IgD-negative memory B cell (primary cell): ENCODE data around the gene TOMM20L. TPM values are rescaled to one million over a fixed set of nuclear protein-coding genes. Genes with fewer than 3 reads are reported as not detected.

Source experiments
- polyA plus RNA-seq: library from polyadenylated mRNA; unstranded; fragments of 300-500 nt; fragmentation: Illumina TruSeq; gene quantifications from one replicate; pipeline ENCODE4 v1.2.3, GENCODE V29; 2021

Gene TOMM20L
- polyA plus RNA-seq, 1 donor from 2014 or later = not detected

Other genes starting within 250 kb of the TOMM20L start
- 0.50 TPM for gene ARMH4, start 243.7 kb upstream of the TOMM20L start, polyA plus RNA-seq
- 49.9 TPM for gene ACTR10, start 195.8 kb upstream of the TOMM20L start, polyA plus RNA-seq
- gene PSMA3, start 151.1 kb upstream of the TOMM20L start, polyA plus RNA-seq = 120 TPM
- gene ARID4A, start 97.4 kb upstream of the TOMM20L start, polyA plus RNA-seq = 37.1 TPM
- gene TIMM9, start 31.6 kb downstream of the TOMM20L start, polyA plus RNA-seq = 76.1 TPM
- gene KIAA0586, start 31.8 kb downstream of the TOMM20L start, polyA plus RNA-seq = 17.5 TPM
- 0.25 TPM for gene DACT1, start 242.0 kb downstream of the TOMM20L start, polyA plus RNA-seq